ENCODE measurements around the gene S100A11.

The S100A11 gene

GRCh38 chr1:152038871-152039270 is 2.1 kb upstream of the S100A11 start:
- no peak for TF ChIP-seq EP300 (IDR thresholded peaks at IDR 0.05; ENCODE audit: borderline replicate concordance)
- TF ChIP-seq RAD21 (IDR thresholded peaks at IDR 0.05; ENCODE audit: low read depth): no peak
- no peak for TF ChIP-seq NFIC (IDR thresholded peaks at IDR 0.05)
- no peak for TF ChIP-seq REST (IDR thresholded peaks at IDR 0.05; ENCODE audit: low read depth)
- no peak for TF ChIP-seq TEAD4 (IDR thresholded peaks at IDR 0.05)
- TF ChIP-seq TAF1 (IDR thresholded peaks at IDR 0.05; ENCODE audit: low read depth): no peak
- TF ChIP-seq FOXM1 (IDR thresholded peaks at IDR 0.05; ENCODE audit: borderline replicate concordance, low read depth): no peak
- no peak for TF ChIP-seq EGR1 (IDR thresholded peaks at IDR 0.05)
- TF ChIP-seq TCF12 (IDR thresholded peaks at IDR 0.05; ENCODE audit: low read depth): no peak
- TF ChIP-seq CEBPB (IDR thresholded peaks at IDR 0.05): no peak
- TF ChIP-seq YY1 (IDR thresholded peaks at IDR 0.05; ENCODE audit: low read depth): no peak
- no peak for TF ChIP-seq ZBTB7A (IDR thresholded peaks at IDR 0.05; ENCODE audit: low read depth)
- no peak for TF ChIP-seq CREB1 (IDR thresholded peaks at IDR 0.05; ENCODE audit: low read depth)
- no peak for TF ChIP-seq USF1 (IDR thresholded peaks at IDR 0.05)
- TF ChIP-seq MAX (IDR thresholded peaks at IDR 0.05): no peak

GRCh38 chr1:152035539-152036266 is 1.1 kb downstream of the S100A11 start:
- no peak for TF ChIP-seq EGR1 (IDR thresholded peaks at IDR 0.05)
- no peak for TF ChIP-seq CREB1 (IDR thresholded peaks at IDR 0.05; ENCODE audit: low read depth)
- TF ChIP-seq EP300 (IDR thresholded peaks at IDR 0.05; ENCODE audit: borderline replicate concordance): no peak
- TF ChIP-seq USF1 (IDR thresholded peaks at IDR 0.05): no peak
- no peak for TF ChIP-seq ZBTB7A (IDR thresholded peaks at IDR 0.05; ENCODE audit: low read depth)
- TF ChIP-seq NFIC (IDR thresholded peaks at IDR 0.05): no peak
- TF ChIP-seq TAF1 (IDR thresholded peaks at IDR 0.05; ENCODE audit: low read depth): no peak
- TF ChIP-seq TEAD4 (IDR thresholded peaks at IDR 0.05): no peak
- TF ChIP-seq CEBPB (IDR thresholded peaks at IDR 0.05): no peak
- no peak for TF ChIP-seq TCF12 (IDR thresholded peaks at IDR 0.05; ENCODE audit: low read depth)
- TF ChIP-seq RAD21 (IDR thresholded peaks at IDR 0.05; ENCODE audit: low read depth): no peak

- TF ChIP-seq YY1 (IDR thresholded peaks at IDR 0.05; ENCODE audit: low read depth): no peak
- TF ChIP-seq CEBPB (IDR thresholded peaks at IDR 0.05): peak; percentile 24; the same call in 1 of the 2 replicates
- no peak for TF ChIP-seq TAF1 (IDR thresholded peaks at IDR 0.05; ENCODE audit: low read depth)
- no peak; the same call in 1 of the 2 replicates for TF ChIP-seq TCF12 (IDR thresholded peaks at IDR 0.05; ENCODE audit: low read depth)
- no peak for TF ChIP-seq ZBTB7A (IDR thresholded peaks at IDR 0.05; ENCODE audit: low read depth)
- no peak for TF ChIP-seq NFIC (IDR thresholded peaks at IDR 0.05)
- no peak for TF ChIP-seq REST (IDR thresholded peaks at IDR 0.05; ENCODE audit: low read depth)
- TF ChIP-seq FOXM1 (IDR thresholded peaks at IDR 0.05; ENCODE audit: borderline replicate concordance, low read depth): no peak
- 0 out of 2 replicates have a peak, but pooled peaks have one; percentile 7 for TF ChIP-seq EP300 (IDR thresholded peaks at IDR 0.05; ENCODE audit: borderline replicate concordance)
- no peak for TF ChIP-seq TEAD4 (IDR thresholded peaks at IDR 0.05)
- TF ChIP-seq RAD21 (IDR thresholded peaks at IDR 0.05; ENCODE audit: low read depth): peak; percentile 42
- TF ChIP-seq CREB1 (IDR thresholded peaks at IDR 0.05; ENCODE audit: low read depth): no peak
- peak; percentile 30; the same call in 1 of the 2 replicates for TF ChIP-seq MAX (IDR thresholded peaks at IDR 0.05)
- no peak for TF ChIP-seq EGR1 (IDR thresholded peaks at IDR 0.05)
- no peak for TF ChIP-seq USF1 (IDR thresholded peaks at IDR 0.05)
These were observed 1.9 kb downstream of the S100A11 start for GRCh38 chr1:152034654-152035538.

- TF ChIP-seq TCF12 (IDR thresholded peaks at IDR 0.05; ENCODE audit: low read depth) (no peak; the same call in 1 of the 2 replicates), CREB1 (IDR thresholded peaks at IDR 0.05; ENCODE audit: low read depth) (no peak), FOXM1 (IDR thresholded peaks at IDR 0.05; ENCODE audit: borderline replicate concordance, low read depth) (no peak), CEBPB (IDR thresholded peaks at IDR 0.05) (no peak), ZBTB7A (IDR thresholded peaks at IDR 0.05; ENCODE audit: low read depth) (no peak)
These were observed 2.5 kb downstream of the S100A11 start for GRCh38 chr1:152034324-152034653.
